ENCODE data around the gene DNAJC11.
"Not testable (repeated sequence)": the region's sequence is repeated elsewhere in the genome, so short reads cannot be mapped to it uniquely, and the experiment has no call there.

The DNAJC11 gene

GRCh38 chr1:6648556-6648955, 53.1 kb downstream of the DNAJC11 start:
- DNase-seq: no peak

- DNase-seq: peak in 1 of 2 experiments; percentile 58
Measured at GRCh38 chr1:6646499-6647148, 55.0 kb downstream of the DNAJC11 start.

GRCh38 chr1:6645018-6645417, 56.6 kb downstream of the DNAJC11 start:
- DNase-seq: no peak

GRCh38 chr1:6640867-6641266, 60.7 kb downstream of the DNAJC11 start:
- not testable (repeated sequence) for DNase-seq

GRCh38 chr1:6638226-6638625, 63.4 kb downstream of the DNAJC11 start:
- no peak for DNase-seq

- no peak for DNase-seq
Measured at GRCh38 chr1:6637770-6638169, 63.8 kb downstream of the DNAJC11 start.

GRCh38 chr1:6636778-6637177, 64.8 kb downstream of the DNAJC11 start:
- DNase-seq: not testable (repeated sequence)

GRCh38 chr1:6635910-6636760, 65.5 kb downstream of the DNAJC11 start:
- no peak for DNase-seq

GRCh38 chr1:6635161-6635909, 66.3 kb downstream of the DNAJC11 start:
- DNase-seq: no peak

- DNase-seq: no peak
Measured at GRCh38 chr1:6634371-6635052, 67.1 kb downstream of the DNAJC11 start.

GRCh38 chr1:6632588-6633514, 68.8 kb downstream of the DNAJC11 start:
- DNase-seq: no peak

GRCh38 chr1:6631058-6631457, 70.6 kb downstream of the DNAJC11 start:
- DNase-seq: no peak

GRCh38 chr1:6630027-6630426, 71.6 kb downstream of the DNAJC11 start:
- DNase-seq: no peak

GRCh38 chr1:6628971-6629479, 72.6 kb downstream of the DNAJC11 start:
- DNase-seq: no peak

- DNase-seq: no peak
Measured at GRCh38 chr1:6627841-6628545, 73.6 kb downstream of the DNAJC11 start.

- DNase-seq: no peak
Measured at GRCh38 chr1:6627031-6627430, 74.6 kb downstream of the DNAJC11 start.

- no peak for DNase-seq
Measured at GRCh38 chr1:6625584-6626149, 75.9 kb downstream of the DNAJC11 start.

- DNase-seq: peak; percentile 53 to 88
Measured at GRCh38 chr1:6624710-6625583, 76.7 kb downstream of the DNAJC11 start, which contains the start of gene THAP3. TSS of gene THAP3 (plus strand) at chr1:6624868. CDS start at chr1:6625219, 351 bp downstream.

GRCh38 chr1:6623269-6623965, 78.2 kb downstream of the DNAJC11 start:
- DNase-seq: no peak

Data from NCI-H446 (cell line).